BE2C (cell line): ENCODE measurements around the gene ABL2.

ENCODE experiments used
- DNase-seq: peaks from one replicate; pipeline ENCODE4 v3.0.0-alpha.2; 2020
- H3K27me3 ChIP-seq: fragments of 250-450 bp; sonication (Bioruptor Pico); 2 replicates; pipeline ENCODE4 v1.5.1; 2020; ENCODE audit warnings: mild to moderate bottlenecking
- H3K36me3 ChIP-seq: fragments of 250-450 bp; sonication (Bioruptor Pico); 2 replicates; pipeline ENCODE4 v1.5.1; 2020; ENCODE audit warnings: mild to moderate bottlenecking
- H3K4me1 ChIP-seq: fragments of 250-450 bp; sonication (Bioruptor Pico); 2 replicates; pipeline ENCODE4 v1.5.1; 2020
- H3K4me3 ChIP-seq: 2 replicates; pipeline ENCODE4 v1.5.1; 2011; ENCODE audit warnings: low read depth, low read length
- H3K9me3 ChIP-seq: fragments of 250-450 bp; sonication (Bioruptor Pico); 2 replicates; pipeline ENCODE4 v1.5.1; 2020
- CTCF ChIP-seq: IDR thresholded peaks from 2 replicates; pipeline ENCODE4 v1.5.1; 2012; ENCODE audit warnings: mild to moderate bottlenecking, low read depth, low read length

ABL2 gene

GRCh38 chr1:179127163-179127895 is 102.1 kb downstream of the ABL2 start:
- no peak for DNase-seq
- no peaks in the 10 kb centered on the region for H3K9me3 ChIP-seq
- H3K4me3 ChIP-seq, result no peak overlapping the region
- peaks cover 18% of the 10 kb centered on the region for H3K36me3 ChIP-seq
- H3K27me3 ChIP-seq, result no peaks in the 10 kb centered on the region
- H3K4me1 ChIP-seq, result no peaks in the 10 kb centered on the region
- TF ChIP-seq CTCF, result no peak

- peaks cover 18% of the 10 kb centered on the region for H3K36me3 ChIP-seq
- no peaks in the 10 kb centered on the region for H3K27me3 ChIP-seq
- DNase-seq, result no peak
- no peaks in the 10 kb centered on the region for H3K9me3 ChIP-seq
- H3K4me1 ChIP-seq, result no peaks in the 10 kb centered on the region
- no peak for TF ChIP-seq CTCF
- H3K4me3 ChIP-seq, result no peak overlapping the region
These were observed 103.0 kb downstream of the ABL2 start for GRCh38 chr1:179126338-179127060.

GRCh38 chr1:179124873-179125272 is 104.6 kb downstream of the ABL2 start:
- TF ChIP-seq CTCF, result no peak
- H3K4me1 ChIP-seq, result 0 out of 2 replicates have a peak, but pooled peaks cover 4% of the 10 kb centered on the region

GRCh38 chr1:179121159-179121938 is 108.1 kb downstream of the ABL2 start:
- no peaks in the 10 kb centered on the region for H3K27me3 ChIP-seq
- H3K36me3 ChIP-seq, result peaks cover 30% of the 10 kb centered on the region
- H3K4me3 ChIP-seq, result no peak overlapping the region
- DNase-seq, result peak; percentile 56
- H3K4me1 ChIP-seq, result 0 out of 2 replicates have a peak, but pooled peaks cover 4% of the 10 kb centered on the region
- TF ChIP-seq CTCF, result peak; percentile 72
- H3K9me3 ChIP-seq, result no peaks in the 10 kb centered on the region

More at GRCh38 chr1:179124873-179125272, 104.6 kb downstream of the ABL2 start:
- H3K36me3 ChIP-seq, result peaks cover 17% of the 10 kb centered on the region
- DNase-seq, result no peak
- H3K4me3 ChIP-seq, result no peak overlapping the region
- H3K27me3 ChIP-seq, result no peaks in the 10 kb centered on the region
- H3K9me3 ChIP-seq, result no peaks in the 10 kb centered on the region

- no peak for TF ChIP-seq CTCF
- no peak for DNase-seq
- Histone ChIP-seq H3K27me3 (no peaks in the 10 kb centered on the region), H3K4me1 (0 out of 2 replicates have a peak, but pooled peaks cover 4% of the 10 kb centered on the region), H3K4me3 (no peak overlapping the region), H3K9me3 (no peaks in the 10 kb centered on the region), H3K36me3 (peaks cover 25% of the 10 kb centered on the region)
These were observed 108.7 kb downstream of the ABL2 start for GRCh38 chr1:179120736-179121135.
